HEK293 (cell line): ENCODE results near the gene PLEKHA4.
"Not testable (repeated sequence)": the region's sequence is repeated elsewhere in the genome, so short reads cannot be mapped to it uniquely, and the experiment has no call there.

Experiments
- CTCF ChIA-PET: fragments of 350-600 bp; formaldehyde crosslinking; extraction: SDS; loops from one replicate; lab custom pipeline; 2021; ENCODE audit warnings: antibody characterized with exemption; lab: Yijun Ruan, JAX
- POLR2A ChIA-PET: fragments of 300-600 bp; formaldehyde crosslinking; extraction: SDS; loops from one replicate; lab custom pipeline; 2020; ENCODE audit warnings: antibody characterized with exemption, inconsistent platforms; lab: Yijun Ruan, JAX
- H3K27ac ChIP-seq: fragments of 200-500 bp; sonication (Bioruptor generic); 2 replicates; pipeline ENCODE4 v1.5.1; 2014; ENCODE audit warnings: low read depth, low read length, control low read depth, inconsistent platforms; ENCODE audit errors: extremely low read depth
- H3K36me3 ChIP-seq, 2 experiments: fragments of 200-500 bp in 1 of 2; sonication (Bioruptor generic) in 1 of 2; 1 replicate in 1 of 2; 2 replicates in 1 of 2; pipeline ENCODE4 v1.5.1; 2014 to 2017; ENCODE audit warnings: inconsistent platforms in 2 of 2, low read length in 2 of 2; ENCODE audit not compliant: control insufficient read depth in 2 of 2, insufficient read depth in 1 of 2
- H3K4me1 ChIP-seq: fragments of 200-500 bp; sonication (Bioruptor generic); 2 replicates; pipeline ENCODE4 v1.5.1; 2014; ENCODE audit warnings: mild to moderate bottlenecking, low read length, inconsistent platforms; ENCODE audit not compliant: control insufficient read depth, insufficient read depth
- H3K4me3 ChIP-seq: 2 replicates; pipeline ENCODE4 v1.5.1; 2011; ENCODE audit warnings: low read depth, mild to moderate bottlenecking, control low read depth, low read length, moderate library complexity
- H3K9me3 ChIP-seq: fragments of 200-500 bp; sonication (Bioruptor generic); 2 replicates; pipeline ENCODE4 v1.5.1; 2014; ENCODE audit warnings: low read depth, low read length, inconsistent platforms; ENCODE audit not compliant: control insufficient read depth, insufficient read depth
- EGR2 ChIP-seq: fragments of 450-650 bp; formaldehyde crosslinking; IDR thresholded peaks from 2 replicates; pipeline ENCODE4 v1.5.1; 2016; ENCODE audit warnings: low read depth, missing biosample characterization, missing genetic modification characterization
- KLF7 ChIP-seq: fragments of 450-650 bp; formaldehyde crosslinking; IDR thresholded peaks from 2 replicates; pipeline ENCODE4 v1.5.1; 2016; ENCODE audit warnings: missing biosample characterization, missing genetic modification characterization, borderline replicate concordance
- MZF1 ChIP-seq: fragments of 450-650 bp; formaldehyde crosslinking; IDR thresholded peaks from 2 replicates; pipeline ENCODE4 v1.5.1; 2017; ENCODE audit warnings: missing biosample characterization, missing genetic modification characterization, borderline replicate concordance
- OVOL3 ChIP-seq: fragments of 450-650 bp; formaldehyde crosslinking; IDR thresholded peaks from 2 replicates; pipeline ENCODE4 v1.5.1; 2016; ENCODE audit warnings: missing biosample characterization, missing genetic modification characterization
- SCRT1 ChIP-seq: fragments of 450-650 bp; formaldehyde crosslinking; IDR thresholded peaks from 2 replicates; pipeline ENCODE4 v1.5.1; 2016; ENCODE audit warnings: missing biosample characterization, missing genetic modification characterization, borderline replicate concordance
- SP7 ChIP-seq: fragments of 450-650 bp; formaldehyde crosslinking; IDR thresholded peaks from 2 replicates; pipeline ENCODE4 v1.5.1; 2016; ENCODE audit warnings: missing biosample characterization, missing genetic modification characterization
- ZBTB17 ChIP-seq: fragments of 450-650 bp; formaldehyde crosslinking; IDR thresholded peaks from 2 replicates; pipeline ENCODE4 v1.5.1; 2016; ENCODE audit warnings: missing biosample characterization, missing genetic modification characterization
- ZBTB44 ChIP-seq: fragments of 450-650 bp; IDR thresholded peaks from 2 replicates; pipeline ENCODE4 v1.5.1; 2018; ENCODE audit warnings: missing biosample characterization, mild to moderate bottlenecking, missing genetic modification characterization
- ZBTB7A ChIP-seq: fragments of 450-650 bp; formaldehyde crosslinking; IDR thresholded peaks from 2 replicates; pipeline ENCODE4 v1.5.1; 2016; ENCODE audit warnings: low read depth, missing biosample characterization, missing genetic modification characterization
- ZFHX2 ChIP-seq: fragments of 450-650 bp; formaldehyde crosslinking; conservative IDR thresholded peaks from 2 replicates; pipeline ENCODE4 v1.5.1; 2016; ENCODE audit warnings: missing biosample characterization, missing genetic modification characterization
- ZNF10 ChIP-seq: fragments of 450-650 bp; formaldehyde crosslinking; IDR thresholded peaks from 2 replicates; pipeline ENCODE4 v1.5.1; 2017; ENCODE audit warnings: missing biosample characterization, missing genetic modification characterization
- ZNF138 ChIP-seq: fragments of 450-650 bp; formaldehyde crosslinking; IDR thresholded peaks from 2 replicates; pipeline ENCODE4 v1.5.1; 2016; ENCODE audit warnings: missing biosample characterization, missing genetic modification characterization, borderline replicate concordance
- ZNF16 ChIP-seq: fragments of 450-650 bp; formaldehyde crosslinking; IDR thresholded peaks from 2 replicates; pipeline ENCODE4 v1.5.1; 2016; ENCODE audit warnings: low read depth, missing biosample characterization, missing genetic modification characterization
- ZNF184 ChIP-seq: fragments of 450-650 bp; IDR thresholded peaks from 2 replicates; pipeline ENCODE4 v1.5.1; 2018; ENCODE audit warnings: missing biosample characterization, mild to moderate bottlenecking, missing genetic modification characterization
- ZNF248 ChIP-seq: fragments of 450-650 bp; formaldehyde crosslinking; IDR thresholded peaks from 2 replicates; pipeline ENCODE4 v1.5.1; 2017; ENCODE audit warnings: missing biosample characterization, missing genetic modification characterization
- ZNF335 ChIP-seq: fragments of 450-650 bp; formaldehyde crosslinking; conservative IDR thresholded peaks from 2 replicates; pipeline ENCODE4 v1.5.1; 2016; ENCODE audit warnings: missing biosample characterization, missing genetic modification characterization
- ZNF350 ChIP-seq: fragments of 450-650 bp; formaldehyde crosslinking; IDR thresholded peaks from 2 replicates; pipeline ENCODE4 v1.5.0; 2017; ENCODE audit warnings: missing biosample characterization, mild to moderate bottlenecking, missing genetic modification characterization
- ZNF366 ChIP-seq: fragments of 450-650 bp; formaldehyde crosslinking; conservative IDR thresholded peaks from 2 replicates; pipeline ENCODE4 v1.5.1; 2016; ENCODE audit warnings: missing biosample characterization, missing genetic modification characterization
- ZNF544 ChIP-seq: fragments of 450-650 bp; formaldehyde crosslinking; IDR thresholded peaks from 2 replicates; pipeline ENCODE4 v1.5.0; 2017; ENCODE audit warnings: missing biosample characterization, missing genetic modification characterization
- ZNF558 ChIP-seq: fragments of 450-650 bp; formaldehyde crosslinking; IDR thresholded peaks from 2 replicates; pipeline ENCODE4 v1.5.1; 2016; ENCODE audit warnings: missing biosample characterization, missing genetic modification characterization
- ZNF580 ChIP-seq: fragments of 450-650 bp; formaldehyde crosslinking; IDR thresholded peaks from 2 replicates; pipeline ENCODE4 v1.5.1; 2016; ENCODE audit warnings: missing biosample characterization, missing genetic modification characterization
- ZNF596 ChIP-seq: fragments of 450-650 bp; IDR thresholded peaks from 2 replicates; pipeline ENCODE4 v1.5.0; 2018; ENCODE audit warnings: missing biosample characterization, mild to moderate bottlenecking, missing genetic modification characterization, moderate library complexity
- TF ChIP-seq, protein P1 (sequence below): fragments of 450-650 bp; formaldehyde crosslinking; IDR thresholded peaks from 2 replicates; pipeline ENCODE4 v1.5.1; 2016; ENCODE audit warnings: missing biosample characterization, missing genetic modification characterization
- TF ChIP-seq, protein P2 (sequence below): fragments of 450-650 bp; formaldehyde crosslinking; IDR thresholded peaks from 2 replicates; pipeline ENCODE4 v1.5.1; 2016; ENCODE audit warnings: missing biosample characterization, missing genetic modification characterization

The PLEKHA4 gene

DNA sequence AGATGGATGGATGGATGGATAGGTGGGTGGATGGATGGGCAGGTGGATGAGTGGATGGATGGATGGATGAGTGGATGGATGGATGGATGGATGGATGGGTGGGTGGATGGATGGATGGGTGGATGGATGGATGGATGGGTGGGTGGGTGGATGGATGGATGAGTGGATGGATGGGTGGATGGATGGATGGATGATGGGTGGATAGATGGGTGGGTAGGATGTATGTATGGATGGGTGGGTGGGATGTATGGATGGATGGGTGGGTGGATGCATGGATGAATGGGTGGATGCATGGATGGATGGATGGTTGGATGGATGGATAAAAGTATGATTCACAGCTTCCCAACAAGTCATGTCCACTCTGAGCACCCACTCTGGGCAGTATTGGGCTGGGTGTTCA, 35.4 kb upstream of the PLEKHA4 start:
- POLR2A ChIA-PET, result interaction anchor here (1.1 kb wide), 1 partner anchor 13 kb away, joined by 3 read pairs; no protein-coding TSS in a partner anchor
- TF ChIP-seq ZNF366 (peak; percentile 91), ZFHX2 (tag by site-specific recombination) (peak; percentile 24; the same call in 1 of the 2 replicates), EGR2 (peak; percentile 53; the same call in 1 of the 2 replicates)
- H3K27ac ChIP-seq, H3K9me3 ChIP-seq, CTCF ChIA-PET, H3K4me3 ChIP-seq, H3K4me1 ChIP-seq: not testable (repeated sequence)
- peaks cover 25 to 34% of the 10 kb centered on the region in 2 experiments; a peak in 2 of 3 replicates for H3K36me3 ChIP-seq

DNA sequence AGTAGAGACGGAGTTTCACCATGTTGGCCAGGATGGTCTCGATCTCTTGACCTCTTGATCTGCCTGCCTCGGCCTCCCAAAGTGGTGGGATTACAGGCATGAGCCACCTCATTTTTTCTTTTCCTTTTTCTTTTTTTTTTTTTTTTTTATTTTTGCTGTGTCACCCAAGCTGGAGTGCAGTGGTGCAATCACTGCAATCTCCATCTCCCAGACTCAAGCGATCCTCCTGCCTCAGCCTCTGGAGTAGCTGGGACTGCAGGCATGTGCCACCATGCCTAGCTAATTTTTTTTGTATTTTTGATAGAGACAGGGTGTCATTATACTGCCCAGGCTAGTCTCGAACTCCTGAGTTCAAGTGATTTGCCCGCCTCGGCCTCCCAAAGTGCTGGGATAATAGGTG, 33.9 kb upstream of the PLEKHA4 start:
- not testable (repeated sequence) for H3K9me3 ChIP-seq, H3K4me3 ChIP-seq, H3K4me1 ChIP-seq, H3K27ac ChIP-seq
- H3K36me3 ChIP-seq, result peaks cover 23 to 24% of the 10 kb centered on the region in 2 experiments; a peak in 2 of 3 replicates
- ChIA-PET POLR2A (interaction anchor here (0.6 to 1.2 kb wide), 2 partner anchors 17 to 28 kb away, joined by 3 to 4 read pairs; no protein-coding TSS in a partner anchor), CTCF (interaction anchor here (0.7 kb wide), 1 partner anchor 97 kb away, joined by 4 read pairs; no protein-coding TSS in a partner anchor)

- ChIA-PET CTCF (interaction anchor here (0.6 to 1.5 kb wide), 7 partner anchors 32 to 113 kb away, joined by 3 to 5 read pairs (median 3); partner anchors contain the start of genes GYS1, HSD17B14 and RUVBL2), POLR2A (interaction anchor here (0.6 to 2.9 kb wide), 13 partner anchors 20 to 281 kb away, joined by 3 to 30 read pairs (median 6); partner anchors contain the start of genes BAX, DHDH, FTL and GYS1)
- H3K4me3 ChIP-seq, result peak overlapping the region; percentile 54
- peaks cover 8 to 19% of the 10 kb centered on the region in 2 experiments; a peak in 2 of 3 replicates for H3K36me3 ChIP-seq
- H3K9me3 ChIP-seq, result no peaks in the 10 kb centered on the region
- H3K27ac ChIP-seq, result peak overlapping the region; percentile 62
- H3K4me1 ChIP-seq, result no peaks in the 10 kb centered on the region
- TF ChIP-seq, protein P1, sequence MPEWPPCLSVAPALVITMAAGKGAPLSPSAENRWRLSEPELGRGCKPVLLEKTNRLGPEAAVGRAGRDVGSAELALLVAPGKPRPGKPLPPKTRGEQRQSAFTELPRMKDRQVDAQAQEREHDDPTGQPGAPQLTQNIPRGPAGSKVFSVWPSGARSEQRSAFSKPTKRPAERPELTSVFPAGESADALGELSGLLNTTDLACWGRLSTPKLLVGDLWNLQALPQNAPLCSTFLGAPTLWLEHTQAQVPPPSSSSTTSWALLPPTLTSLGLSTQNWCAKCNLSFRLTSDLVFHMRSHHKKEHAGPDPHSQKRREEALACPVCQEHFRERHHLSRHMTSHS, result no peak
- TF ChIP-seq ZNF16 (tag by site-specific recombination) (no peak), ZBTB44 (no peak), SCRT1 (no peak), ZNF335 (tag by site-specific recombination) (no peak), ZNF10 (peak; percentile 90), ZNF350 (tag by site-specific recombination) (no peak), ZNF580 (tag by site-specific recombination) (0 out of 2 replicates have a peak, but pooled peaks have one; percentile 36), ZNF596 (tag by site-specific recombination) (no peak), SP7 (tag by site-specific recombination) (no peak), ZNF558 (tag by site-specific recombination) (no peak), ZNF138 (no peak), ZBTB7A (tag by site-specific recombination) (0 out of 2 replicates have a peak, but pooled peaks have one; percentile 29), MZF1 (no peak), KLF7 (tag by site-specific recombination) (0 out of 2 replicates have a peak, but pooled peaks have one; percentile 17), OVOL3 (tag by site-specific recombination) (no peak), ZNF184 (tag by site-specific recombination) (no peak), ZNF544 (tag by site-specific recombination) (no peak), ZNF248 (no peak), ZBTB17 (tag by site-specific recombination) (no peak)
- TF ChIP-seq, protein P2, sequence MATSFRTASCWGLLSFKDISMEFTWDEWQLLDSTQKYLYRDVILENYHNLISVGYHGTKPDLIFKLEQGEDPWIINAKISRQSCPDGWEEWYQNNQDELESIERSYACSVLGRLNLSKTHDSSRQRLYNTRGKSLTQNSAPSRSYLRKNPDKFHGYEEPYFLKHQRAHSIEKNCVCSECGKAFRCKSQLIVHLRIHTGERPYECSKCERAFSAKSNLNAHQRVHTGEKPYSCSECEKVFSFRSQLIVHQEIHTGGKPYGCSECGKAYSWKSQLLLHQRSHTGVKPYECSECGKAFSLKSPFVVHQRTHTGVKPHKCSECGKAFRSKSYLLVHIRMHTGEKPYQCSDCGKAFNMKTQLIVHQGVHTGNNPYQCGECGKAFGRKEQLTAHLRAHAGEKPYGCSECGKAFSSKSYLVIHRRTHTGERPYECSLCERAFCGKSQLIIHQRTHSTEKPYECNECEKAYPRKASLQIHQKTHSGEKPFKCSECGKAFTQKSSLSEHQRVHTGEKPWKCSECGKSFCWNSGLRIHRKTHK, result no peak
Measured at GRCh38 chr19:48900477-48901406, 32.3 kb upstream of the PLEKHA4 start.
